ENCODE results near the gene SLC22A4. TPM values are rescaled to one million over a fixed set of nuclear protein-coding genes. Genes with fewer than 3 reads are reported as not detected.

Gene SLC22A4
- total RNA-seq, 3 donors from 2014 or later, result 2.7 to 13.4 (median 3.6) TPM

- Histone ChIP-seq H3K4me1 (ENCODE audit: low read depth) (peaks cover 25% of the 10 kb centered on the region), H3K9me3 (peaks cover 9% of the 10 kb centered on the region), H3K36me3 (ENCODE audit: low read depth) (no peaks in the 10 kb centered on the region), H3K4me3 (no peak overlapping the region)
- intact Hi-C loops (cut with DNase I, micrococcal nuclease), result no loop called here
- ATAC-seq, result no peak
- DNase-seq, result no peak
- no peak for TF ChIP-seq CTCF (IDR thresholded peaks at IDR 0.05)
Observed at GRCh38 chr5:132303589-132303988, 9.4 kb downstream of the SLC22A4 start.

GRCh38 chr5:132305420-132305819 lies 11.2 kb downstream of the SLC22A4 start:
- Histone ChIP-seq H3K4me1 (ENCODE audit: low read depth) (peaks cover 32% of the 10 kb centered on the region), H3K4me3 (no peak overlapping the region), H3K36me3 (ENCODE audit: low read depth) (no peaks in the 10 kb centered on the region), H3K9me3 (peaks cover 9% of the 10 kb centered on the region)
- DNase-seq, result no peak
- intact Hi-C loops (cut with DNase I, micrococcal nuclease), result no loop called here
- no peak for TF ChIP-seq CTCF (IDR thresholded peaks at IDR 0.05)
- ATAC-seq, result no peak

- Histone ChIP-seq H3K36me3 (ENCODE audit: low read depth) (no peaks in the 10 kb centered on the region), H3K9me3 (peaks cover 9% of the 10 kb centered on the region), H3K4me3 (no peak overlapping the region), H3K4me1 (ENCODE audit: low read depth) (peaks cover 15% of the 10 kb centered on the region)
- ATAC-seq (no peak), DNase-seq (no peak)
- intact Hi-C loops (cut with DNase I, micrococcal nuclease), result no loop called here
- no peak for TF ChIP-seq CTCF (IDR thresholded peaks at IDR 0.05)
Observed at GRCh38 chr5:132308701-132309100, 14.5 kb downstream of the SLC22A4 start.

- intact Hi-C loops (cut with DNase I, micrococcal nuclease), result no loop called here
- DNase-seq, result no peak
- Histone ChIP-seq H3K4me1 (ENCODE audit: low read depth) (peaks cover 15% of the 10 kb centered on the region), H3K4me3 (no peak overlapping the region), H3K36me3 (ENCODE audit: low read depth) (no peaks in the 10 kb centered on the region), H3K9me3 (peaks cover 9% of the 10 kb centered on the region)
- TF ChIP-seq CTCF (IDR thresholded peaks at IDR 0.05), result no peak
- ATAC-seq, result no peak
Observed at GRCh38 chr5:132309679-132310078, 15.5 kb downstream of the SLC22A4 start.

- Histone ChIP-seq H3K4me3 (no peak overlapping the region), H3K9me3 (peaks cover 3% of the 10 kb centered on the region), H3K4me1 (ENCODE audit: low read depth) (peaks cover 15% of the 10 kb centered on the region), H3K36me3 (ENCODE audit: low read depth) (no peaks in the 10 kb centered on the region)
- DNase-seq (peak in 2 of 3 donors; percentile 49 to 58), ATAC-seq (peak; percentile 65)
- intact Hi-C loops (cut with DNase I, micrococcal nuclease), result no loop called here
- TF ChIP-seq CTCF (IDR thresholded peaks at IDR 0.05), result no peak
Observed at GRCh38 chr5:132310141-132310834, 16.1 kb downstream of the SLC22A4 start.

Measured in mucosa of descending colon (tissue), 3 donors.